ENCODE data around the gene LIPH. TPM values are rescaled to one million over a fixed set of nuclear protein-coding genes. Genes with fewer than 3 reads are reported as not detected.

Gene LIPH
- total RNA-seq, 1 donor from 2014 or later = not detected

DNA sequence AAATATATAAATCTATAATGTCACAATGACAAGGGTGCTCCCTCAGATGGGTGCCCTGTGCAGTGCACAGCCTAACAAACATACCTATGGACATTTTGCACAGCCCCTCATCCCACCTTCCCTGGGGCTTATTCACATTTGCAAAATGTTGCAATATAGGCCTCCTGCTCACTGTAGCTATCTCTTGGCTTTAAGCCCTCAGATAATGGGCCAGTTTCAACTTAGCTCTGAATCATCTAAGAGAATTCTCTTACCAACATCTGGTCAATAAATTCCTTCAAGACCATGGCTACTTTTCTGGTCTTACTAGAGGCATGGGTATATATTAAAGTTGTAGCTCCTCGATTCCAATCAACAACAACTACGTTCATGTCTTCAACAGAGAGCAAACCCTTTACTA, 17.9 kb downstream of the LIPH start:
- Mint-ChIP-seq H3K36me3 (ENCODE audit: unreplicated experiment) (no peaks in the 10 kb centered on the region), H3K4me3 (ENCODE audit: unreplicated experiment) (no peak overlapping the region), H3K9me3 (ENCODE audit: unreplicated experiment) (no peaks in the 10 kb centered on the region), H3K27ac (ENCODE audit: unreplicated experiment) (no peak overlapping the region), H3K27me3 (ENCODE audit: unreplicated experiment) (peaks cover 5% of the 10 kb centered on the region), H3K4me1 (ENCODE audit: unreplicated experiment) (peaks cover 7% of the 10 kb centered on the region)
- TF ChIP-seq, protein P1, sequence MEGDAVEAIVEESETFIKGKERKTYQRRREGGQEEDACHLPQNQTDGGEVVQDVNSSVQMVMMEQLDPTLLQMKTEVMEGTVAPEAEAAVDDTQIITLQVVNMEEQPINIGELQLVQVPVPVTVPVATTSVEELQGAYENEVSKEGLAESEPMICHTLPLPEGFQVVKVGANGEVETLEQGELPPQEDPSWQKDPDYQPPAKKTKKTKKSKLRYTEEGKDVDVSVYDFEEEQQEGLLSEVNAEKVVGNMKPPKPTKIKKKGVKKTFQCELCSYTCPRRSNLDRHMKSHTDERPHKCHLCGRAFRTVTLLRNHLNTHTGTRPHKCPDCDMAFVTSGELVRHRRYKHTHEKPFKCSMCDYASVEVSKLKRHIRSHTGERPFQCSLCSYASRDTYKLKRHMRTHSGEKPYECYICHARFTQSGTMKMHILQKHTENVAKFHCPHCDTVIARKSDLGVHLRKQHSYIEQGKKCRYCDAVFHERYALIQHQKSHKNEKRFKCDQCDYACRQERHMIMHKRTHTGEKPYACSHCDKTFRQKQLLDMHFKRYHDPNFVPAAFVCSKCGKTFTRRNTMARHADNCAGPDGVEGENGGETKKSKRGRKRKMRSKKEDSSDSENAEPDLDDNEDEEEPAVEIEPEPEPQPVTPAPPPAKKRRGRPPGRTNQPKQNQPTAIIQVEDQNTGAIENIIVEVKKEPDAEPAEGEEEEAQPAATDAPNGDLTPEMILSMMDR (IDR thresholded peaks at IDR 0.05) = no peak
- no peak for DNase-seq (ENCODE audit: extremely low spot score, unreplicated experiment)

GRCh38 chr3:185532901-185533300, 19.5 kb downstream of the LIPH start:
- H3K9me3 Mint-ChIP-seq (ENCODE audit: unreplicated experiment) = no peaks in the 10 kb centered on the region
- peaks cover 7% of the 10 kb centered on the region for H3K4me1 Mint-ChIP-seq (ENCODE audit: unreplicated experiment)
- DNase-seq (ENCODE audit: extremely low spot score, unreplicated experiment) = no peak
- H3K27ac Mint-ChIP-seq (ENCODE audit: unreplicated experiment) = no peak overlapping the region
- no peak overlapping the region for H3K4me3 Mint-ChIP-seq (ENCODE audit: unreplicated experiment)
- TF ChIP-seq, protein P1 (IDR thresholded peaks at IDR 0.05) = no peak
- peaks cover 5% of the 10 kb centered on the region for H3K27me3 Mint-ChIP-seq (ENCODE audit: unreplicated experiment)
- H3K36me3 Mint-ChIP-seq (ENCODE audit: unreplicated experiment) = no peaks in the 10 kb centered on the region

DNA sequence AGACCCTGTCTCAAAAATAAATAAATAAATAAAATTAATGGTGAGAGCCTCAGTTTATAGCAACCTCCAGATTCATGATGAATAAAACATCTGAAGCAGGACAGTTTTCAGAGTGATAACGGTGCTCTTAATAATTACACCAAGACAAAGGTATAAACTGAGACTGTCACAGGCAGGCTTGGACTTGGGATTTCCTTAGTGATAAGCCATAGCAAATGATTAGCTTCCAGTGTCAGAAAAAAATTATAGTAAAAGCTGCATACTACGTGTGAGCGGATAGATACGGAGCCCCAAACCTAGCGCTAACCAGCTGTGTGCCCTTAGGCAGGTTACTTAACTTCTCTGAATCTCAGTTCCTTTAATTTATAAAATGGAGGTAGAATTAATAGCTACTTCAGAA, 21.5 kb downstream of the LIPH start:
- H3K36me3 Mint-ChIP-seq (ENCODE audit: unreplicated experiment) = no peaks in the 10 kb centered on the region
- no peaks in the 10 kb centered on the region for H3K9me3 Mint-ChIP-seq (ENCODE audit: unreplicated experiment)
- no peak overlapping the region for H3K4me3 Mint-ChIP-seq (ENCODE audit: unreplicated experiment)
- H3K27me3 Mint-ChIP-seq (ENCODE audit: unreplicated experiment) = peaks cover 6% of the 10 kb centered on the region
- H3K4me1 Mint-ChIP-seq (ENCODE audit: unreplicated experiment) = no peaks in the 10 kb centered on the region
- no peak overlapping the region for H3K27ac Mint-ChIP-seq (ENCODE audit: unreplicated experiment)
- DNase-seq (ENCODE audit: extremely low spot score, unreplicated experiment) = no peak
- TF ChIP-seq, protein P1 (IDR thresholded peaks at IDR 0.05) = no peak

- no peak overlapping the region for H3K4me3 Mint-ChIP-seq (ENCODE audit: unreplicated experiment)
- peaks cover 12% of the 10 kb centered on the region for H3K27me3 Mint-ChIP-seq (ENCODE audit: unreplicated experiment)
- no peaks in the 10 kb centered on the region for H3K36me3 Mint-ChIP-seq (ENCODE audit: unreplicated experiment)
- no peaks in the 10 kb centered on the region for H3K9me3 Mint-ChIP-seq (ENCODE audit: unreplicated experiment)
- no peak for DNase-seq (ENCODE audit: extremely low spot score, unreplicated experiment)
- H3K4me1 Mint-ChIP-seq (ENCODE audit: unreplicated experiment) = no peaks in the 10 kb centered on the region
- TF ChIP-seq, protein P1 (IDR thresholded peaks at IDR 0.05) = no peak
- H3K27ac Mint-ChIP-seq (ENCODE audit: unreplicated experiment) = no peak overlapping the region
Observed at GRCh38 chr3:185528532-185528931, 23.9 kb downstream of the LIPH start.

DNA sequence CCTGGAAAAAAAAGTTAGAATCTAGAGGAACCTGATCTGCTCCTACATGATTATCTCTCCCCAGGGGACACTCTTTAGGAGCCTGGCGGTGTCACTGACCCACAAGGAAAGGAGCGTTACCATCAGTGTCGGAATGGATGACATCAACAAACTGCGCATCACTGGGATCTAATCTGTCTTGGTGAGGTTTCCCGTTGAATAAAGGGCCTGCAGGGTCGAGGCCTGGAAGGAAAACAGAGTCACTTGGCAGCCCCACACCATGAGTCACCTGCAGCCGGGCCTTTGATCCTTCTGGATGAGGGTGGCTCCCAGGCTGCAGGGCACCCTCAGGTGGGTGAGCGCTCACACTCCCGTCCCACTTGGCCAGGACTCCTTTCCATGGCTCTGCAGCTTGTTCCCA, 25.0 kb downstream of the LIPH start:
- Mint-ChIP-seq H3K4me3 (ENCODE audit: unreplicated experiment) (no peak overlapping the region), H3K4me1 (ENCODE audit: unreplicated experiment) (no peaks in the 10 kb centered on the region), H3K27me3 (ENCODE audit: unreplicated experiment) (peaks cover 14% of the 10 kb centered on the region), H3K9me3 (ENCODE audit: unreplicated experiment) (no peaks in the 10 kb centered on the region), H3K27ac (ENCODE audit: unreplicated experiment) (no peak overlapping the region), H3K36me3 (ENCODE audit: unreplicated experiment) (no peaks in the 10 kb centered on the region)
- DNase-seq (ENCODE audit: extremely low spot score, unreplicated experiment) = no peak
- TF ChIP-seq, protein P1 (IDR thresholded peaks at IDR 0.05) = no peak

Measured in osteocyte (in vitro differentiated cells).